Measurements from ENCODE around the gene ZIC5.
"Not testable (repeated sequence)": the region's sequence is repeated elsewhere in the genome, so short reads cannot be mapped to it uniquely, and the experiment has no call there.

The ZIC5 gene

DNA sequence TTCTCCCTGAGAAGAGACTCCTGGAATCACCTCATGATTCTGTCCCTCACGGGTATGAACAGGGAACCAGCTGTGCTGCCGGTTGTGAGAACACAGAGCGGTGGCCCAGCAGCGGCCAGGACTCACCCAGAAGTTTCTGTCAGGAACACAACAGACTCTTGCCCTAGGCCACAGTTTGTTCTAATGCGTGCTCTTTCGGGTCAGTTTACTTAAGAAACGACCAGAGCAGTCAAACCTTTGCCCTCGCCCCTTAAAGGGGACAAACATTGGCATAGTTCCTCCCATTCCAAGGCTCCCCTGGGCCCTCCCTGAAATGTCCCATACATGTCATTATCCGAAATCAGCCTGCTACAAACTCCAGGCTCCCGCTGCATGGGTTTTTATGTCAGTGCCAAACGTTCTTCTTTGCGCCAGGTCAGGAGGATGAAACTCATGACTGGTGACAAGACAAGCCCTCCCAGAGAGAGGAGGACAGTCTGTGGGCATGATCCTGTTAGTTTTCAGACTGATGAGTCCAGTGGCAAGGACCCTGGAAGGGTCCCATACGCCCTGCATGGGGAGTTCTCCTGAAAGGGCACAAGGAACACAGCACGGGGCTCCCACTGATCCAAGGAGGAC is 18.3 kb downstream of the ZIC5 start:
- H3K36me3 Mint-ChIP-seq = no peaks in the 10 kb centered on the region
- DNase-seq = no peak
- peaks cover 93% of the 10 kb centered on the region for H3K27me3 Mint-ChIP-seq
- H3K4me3 Mint-ChIP-seq = no peak overlapping the region
- no peaks in the 10 kb centered on the region for H3K9me3 Mint-ChIP-seq
- CTCF ChIA-PET = no interaction called here
- H3K27ac Mint-ChIP-seq = no peak overlapping the region
- H3K4me1 Mint-ChIP-seq = peaks cover 13% of the 10 kb centered on the region

DNA sequence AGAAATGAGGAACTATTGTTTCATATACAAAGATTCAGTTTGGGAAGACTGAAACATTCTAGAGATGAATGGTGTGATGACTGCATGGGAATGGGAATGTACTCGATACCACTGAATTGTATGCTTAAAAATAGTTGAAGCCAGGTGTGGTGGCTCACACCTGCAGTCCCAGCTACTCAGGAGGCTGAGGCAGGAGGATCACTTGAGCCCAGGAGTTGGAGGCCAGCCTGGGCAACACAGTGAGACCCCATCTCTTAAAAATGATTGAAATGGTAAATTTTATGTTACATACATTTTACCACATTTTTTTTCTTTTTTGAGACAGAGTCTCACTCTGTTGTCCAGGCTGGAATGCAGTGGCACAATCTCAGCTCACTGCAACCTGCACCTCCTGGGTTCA is 19.9 kb downstream of the ZIC5 start:
- CTCF ChIA-PET = interaction anchor here (1.1 to 1.4 kb wide), 2 partner anchors 10 to 295 kb away, joined by 4 read pairs; no protein-coding TSS in a partner anchor
- not testable (repeated sequence) for H3K36me3 Mint-ChIP-seq, DNase-seq, H3K9me3 Mint-ChIP-seq, H3K4me3 Mint-ChIP-seq, H3K27ac Mint-ChIP-seq, H3K4me1 Mint-ChIP-seq
- H3K27me3 Mint-ChIP-seq = peaks cover 93% of the 10 kb centered on the region

DNA sequence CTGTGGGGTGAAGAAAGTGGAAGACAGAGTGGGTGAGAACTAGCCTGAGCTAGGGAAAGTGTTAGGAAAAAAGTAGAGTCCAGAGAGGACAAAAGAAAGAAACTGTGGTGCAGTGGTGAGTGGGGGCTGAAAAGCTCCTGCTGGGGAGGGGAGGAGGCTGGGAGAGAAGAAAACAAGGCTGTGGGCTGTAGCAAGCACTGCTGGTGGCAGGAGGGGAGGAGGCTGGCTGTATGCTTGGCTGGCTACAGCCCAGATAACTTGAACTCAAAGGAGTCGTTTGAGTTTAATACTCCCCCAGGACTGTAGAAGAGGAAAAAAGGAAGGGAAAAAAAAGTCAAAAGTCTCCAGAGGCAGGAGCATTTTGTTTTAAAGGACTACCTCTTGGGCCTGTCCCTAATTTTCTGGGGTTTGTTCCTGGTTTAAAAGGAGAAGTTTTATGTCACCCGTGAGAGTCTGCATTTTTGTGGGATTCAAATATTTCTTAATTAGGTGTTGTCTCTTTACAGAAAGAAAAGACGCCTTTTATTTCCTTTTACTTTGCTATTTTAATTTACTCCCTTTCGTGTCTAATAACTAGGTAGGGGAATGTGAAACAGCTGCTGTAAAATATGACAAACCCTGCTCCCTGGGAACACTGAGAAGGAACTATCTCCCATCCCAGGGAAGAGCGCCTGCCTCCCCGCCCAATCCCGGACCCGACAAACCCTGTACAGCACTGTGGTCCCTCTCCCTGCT is 21.7 kb downstream of the ZIC5 start:
- Mint-ChIP-seq H3K9me3 (no peaks in the 10 kb centered on the region), H3K27me3 (peaks cover 88% of the 10 kb centered on the region), H3K36me3 (no peaks in the 10 kb centered on the region), H3K27ac (no peak overlapping the region), H3K4me3 (no peak overlapping the region), H3K4me1 (no peaks in the 10 kb centered on the region)
- CTCF ChIA-PET = no interaction called here
- DNase-seq = no peak

DNA sequence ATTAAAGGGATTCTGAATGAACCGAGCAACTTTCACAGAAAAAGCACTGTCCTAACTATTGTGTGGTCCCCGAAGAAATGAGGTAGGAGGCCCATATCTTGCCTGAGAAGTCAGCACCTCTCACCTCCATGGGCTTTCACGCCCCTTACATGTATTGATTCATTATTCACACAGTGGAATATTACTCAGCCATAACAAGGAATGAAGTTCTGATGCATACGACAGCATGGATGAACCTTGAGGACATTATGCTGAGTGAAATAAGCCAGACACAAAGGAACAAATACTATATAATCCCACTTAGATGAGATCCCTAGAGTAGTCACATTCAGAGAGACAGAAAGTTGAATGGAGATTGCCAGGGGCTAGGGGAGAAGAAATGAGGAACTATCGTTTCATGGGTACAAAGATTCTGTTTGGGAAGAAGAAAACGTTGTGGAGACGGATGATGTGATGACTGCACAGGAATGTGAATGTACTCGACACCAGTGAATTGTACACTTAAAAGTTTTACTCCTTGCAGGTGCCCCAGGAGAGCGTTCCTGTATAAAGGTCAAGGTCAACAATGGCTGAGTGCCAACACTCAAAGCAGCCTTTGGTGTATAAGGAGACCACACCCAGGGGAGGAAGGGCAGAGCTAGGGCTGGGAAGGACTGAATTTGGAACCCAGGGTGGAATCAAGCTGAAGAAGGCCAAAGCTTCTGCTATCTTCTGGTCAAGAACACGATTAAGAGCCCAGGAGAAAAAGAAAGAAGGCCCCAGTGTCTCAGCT is 22.5 kb downstream of the ZIC5 start:
- H3K4me1 Mint-ChIP-seq = no peaks in the 10 kb centered on the region
- CTCF ChIA-PET = no interaction called here
- no peaks in the 10 kb centered on the region for H3K36me3 Mint-ChIP-seq
- no peaks in the 10 kb centered on the region for H3K9me3 Mint-ChIP-seq
- H3K27ac Mint-ChIP-seq = no peak overlapping the region
- DNase-seq = no peak
- no peak overlapping the region for H3K4me3 Mint-ChIP-seq
- peaks cover 88% of the 10 kb centered on the region for H3K27me3 Mint-ChIP-seq

DNA sequence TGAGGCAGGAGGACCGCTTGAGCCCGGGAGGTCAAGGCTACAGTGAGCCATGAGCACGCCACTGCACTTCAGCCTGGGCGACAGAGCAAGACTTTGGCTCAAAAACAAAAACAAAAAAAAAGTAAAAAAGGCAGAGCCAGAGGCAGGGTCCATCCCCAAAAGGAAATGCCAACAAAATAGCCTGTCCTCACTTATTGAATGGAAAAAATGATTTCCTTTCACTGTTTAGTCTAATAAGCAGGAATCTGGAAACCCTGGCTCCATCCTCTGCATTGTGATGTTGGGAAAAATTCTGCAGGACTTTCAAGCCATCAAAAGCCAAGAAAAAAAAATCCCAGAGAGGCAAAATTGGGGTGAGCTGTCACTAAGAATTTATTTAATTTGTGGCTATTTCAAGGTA is 23.2 kb downstream of the ZIC5 start:
- no peaks in the 10 kb centered on the region for H3K9me3 Mint-ChIP-seq

DNA sequence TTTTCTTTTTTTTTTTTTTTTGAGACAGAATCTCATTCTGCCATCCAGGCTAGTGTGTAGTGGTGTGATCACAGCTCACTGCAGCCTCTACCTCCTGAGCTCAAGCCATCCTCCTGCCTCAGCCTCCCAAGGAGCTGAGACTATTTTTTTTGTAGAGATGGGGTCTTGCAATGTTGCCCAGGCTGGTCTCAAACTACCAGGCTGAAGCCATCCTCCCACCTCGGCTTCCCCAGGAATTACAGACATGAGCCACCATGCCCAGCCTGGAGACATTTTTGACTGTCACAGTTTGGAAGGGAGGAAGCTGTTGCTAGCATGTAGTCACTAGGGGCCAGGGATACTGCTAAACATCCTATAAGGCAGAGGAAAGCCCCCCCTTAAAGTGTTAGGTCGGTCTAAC is 23.9 kb downstream of the ZIC5 start:
- Mint-ChIP-seq H3K27ac (no peak overlapping the region), H3K9me3 (no peaks in the 10 kb centered on the region), H3K4me1 (no peaks in the 10 kb centered on the region), H3K36me3 (no peaks in the 10 kb centered on the region), H3K4me3 (no peak overlapping the region), H3K27me3 (peaks cover 76% of the 10 kb centered on the region)
- DNase-seq = no peak
- CTCF ChIA-PET = no interaction called here

More for the DNA sequence above, 23.2 kb downstream of the ZIC5 start:
- Mint-ChIP-seq H3K27me3 (peaks cover 84% of the 10 kb centered on the region), H3K4me3 (no peak overlapping the region), H3K4me1 (no peaks in the 10 kb centered on the region), H3K36me3 (no peaks in the 10 kb centered on the region), H3K27ac (no peak overlapping the region)
- DNase-seq = no peak
- CTCF ChIA-PET = no interaction called here

DNA sequence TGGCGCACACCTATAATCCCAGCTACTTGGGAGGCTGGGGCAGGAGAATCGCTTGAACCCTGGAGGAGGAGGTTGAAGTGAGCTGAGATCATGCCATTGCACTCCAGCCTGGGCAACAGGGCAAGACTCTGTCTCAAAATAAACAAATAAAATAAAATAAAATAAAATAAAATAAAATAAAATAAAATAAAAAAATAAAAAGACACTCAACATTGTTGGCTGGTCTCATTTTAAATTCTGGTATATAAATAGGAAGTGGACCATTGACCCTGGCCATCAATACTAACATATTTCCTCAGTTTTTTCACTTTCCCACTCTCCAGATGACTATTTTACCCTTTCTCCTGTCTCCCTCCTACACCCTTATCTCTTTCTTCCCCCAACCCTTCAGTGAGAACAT is 26.1 kb downstream of the ZIC5 start:
- DNase-seq, H3K27ac Mint-ChIP-seq, H3K4me1 Mint-ChIP-seq, H3K36me3 Mint-ChIP-seq, H3K9me3 Mint-ChIP-seq, H3K4me3 Mint-ChIP-seq: not testable (repeated sequence)
- CTCF ChIA-PET = interaction anchor here (0.7 kb wide), 1 partner anchor 289 kb away, joined by 4 read pairs; no protein-coding TSS in a partner anchor
- H3K27me3 Mint-ChIP-seq = peaks cover 65% of the 10 kb centered on the region

DNA sequence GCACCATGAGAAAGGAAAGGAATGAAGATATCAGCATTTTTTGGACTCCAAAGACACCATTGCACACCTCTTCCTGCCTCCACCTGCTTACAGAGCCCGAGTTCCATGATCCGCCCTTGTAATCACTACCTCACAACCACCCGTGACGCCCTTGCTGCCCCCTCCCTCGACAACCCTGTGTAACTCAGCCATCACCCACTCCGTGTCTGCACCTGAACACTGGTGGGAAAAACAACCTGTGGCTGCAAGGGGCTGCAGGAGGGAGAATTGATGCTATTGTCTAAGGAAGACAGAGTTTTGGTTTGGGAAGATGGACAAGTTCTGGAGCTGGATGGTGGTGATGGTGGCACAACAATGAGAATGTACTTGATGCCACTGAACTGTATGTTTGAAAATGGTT is 27.0 kb downstream of the ZIC5 start:
- Mint-ChIP-seq H3K27me3 (peaks cover 59% of the 10 kb centered on the region), H3K36me3 (no peaks in the 10 kb centered on the region), H3K4me3 (no peak overlapping the region), H3K27ac (no peak overlapping the region), H3K4me1 (no peaks in the 10 kb centered on the region), H3K9me3 (no peaks in the 10 kb centered on the region)
- DNase-seq = no peak
- CTCF ChIA-PET = no interaction called here

DNA sequence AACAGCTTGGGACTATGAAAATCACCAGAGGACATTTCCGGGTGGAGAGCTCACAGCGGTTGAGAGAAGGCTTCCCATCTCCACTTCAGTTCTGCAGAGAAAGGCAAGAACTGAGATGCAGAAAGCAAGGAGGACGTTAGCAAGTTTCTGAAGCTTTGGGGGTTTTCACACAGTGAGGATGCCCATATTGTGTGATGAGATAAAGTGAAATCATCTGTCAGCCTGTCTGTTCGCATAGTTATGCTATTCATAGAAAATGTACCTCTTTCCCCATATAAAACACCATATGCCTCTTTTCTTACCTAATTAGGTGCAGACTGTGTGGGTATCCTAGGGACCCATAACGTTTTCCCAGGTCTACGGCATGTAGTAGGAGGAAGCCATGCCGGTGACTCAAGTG is 27.5 kb downstream of the ZIC5 start:
- Mint-ChIP-seq H3K27me3 (peaks cover 54% of the 10 kb centered on the region), H3K36me3 (no peaks in the 10 kb centered on the region), H3K9me3 (no peaks in the 10 kb centered on the region), H3K4me3 (no peak overlapping the region), H3K27ac (no peak overlapping the region), H3K4me1 (no peaks in the 10 kb centered on the region)
- DNase-seq = no peak
- CTCF ChIA-PET = no interaction called here

DNA sequence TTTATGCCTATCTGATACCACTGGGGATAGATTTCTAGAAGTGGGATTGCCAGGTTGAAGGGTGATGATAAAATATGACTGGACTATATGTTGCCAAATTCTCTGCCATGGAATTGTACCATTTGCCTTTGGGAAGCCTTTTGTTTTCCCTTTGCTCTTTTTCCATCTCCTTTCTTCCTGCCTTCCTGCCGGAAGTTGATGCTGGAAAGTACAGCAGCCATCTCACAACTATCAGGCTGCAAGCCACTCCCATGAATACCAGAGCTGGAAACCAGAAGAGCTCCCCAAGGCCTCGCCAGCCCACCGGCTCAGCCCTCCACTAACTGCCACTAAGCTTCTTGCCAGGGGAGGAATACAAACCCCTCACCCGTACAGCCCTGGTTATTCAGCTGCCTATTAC is 29.7 kb downstream of the ZIC5 start:
- no peaks in the 10 kb centered on the region for H3K4me1 Mint-ChIP-seq
- no peaks in the 10 kb centered on the region for H3K9me3 Mint-ChIP-seq
- peaks cover 44% of the 10 kb centered on the region for H3K27me3 Mint-ChIP-seq
- DNase-seq = no peak
- CTCF ChIA-PET = no interaction called here
- H3K27ac Mint-ChIP-seq = no peak overlapping the region
- no peaks in the 10 kb centered on the region for H3K36me3 Mint-ChIP-seq
- H3K4me3 Mint-ChIP-seq = no peak overlapping the region

DNA sequence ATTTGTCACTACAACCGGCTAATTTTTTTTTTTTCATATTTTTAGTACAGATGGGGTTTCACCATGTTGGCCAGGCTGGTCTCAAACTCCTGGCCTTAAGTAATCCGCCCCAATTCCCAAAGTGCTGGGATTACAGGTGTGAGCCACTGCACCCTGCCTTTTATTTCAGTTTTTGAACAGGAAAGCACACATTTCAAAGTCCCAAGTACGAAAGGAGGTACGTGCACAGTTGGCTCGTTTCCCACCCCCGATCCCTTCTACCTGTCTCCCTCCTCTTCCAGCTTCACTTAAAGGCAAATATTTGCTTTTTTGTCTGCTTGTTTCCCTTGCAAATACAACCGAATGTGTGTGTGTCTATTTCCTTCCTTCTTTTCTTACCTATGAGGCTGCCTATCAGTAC is 30.5 kb downstream of the ZIC5 start:
- Mint-ChIP-seq H3K9me3 (no peaks in the 10 kb centered on the region), H3K27me3 (peaks cover 39% of the 10 kb centered on the region), H3K36me3 (no peaks in the 10 kb centered on the region), H3K4me1 (no peaks in the 10 kb centered on the region), H3K4me3 (no peak overlapping the region), H3K27ac (no peak overlapping the region)
- no peak for DNase-seq
- CTCF ChIA-PET = no interaction called here

DNA sequence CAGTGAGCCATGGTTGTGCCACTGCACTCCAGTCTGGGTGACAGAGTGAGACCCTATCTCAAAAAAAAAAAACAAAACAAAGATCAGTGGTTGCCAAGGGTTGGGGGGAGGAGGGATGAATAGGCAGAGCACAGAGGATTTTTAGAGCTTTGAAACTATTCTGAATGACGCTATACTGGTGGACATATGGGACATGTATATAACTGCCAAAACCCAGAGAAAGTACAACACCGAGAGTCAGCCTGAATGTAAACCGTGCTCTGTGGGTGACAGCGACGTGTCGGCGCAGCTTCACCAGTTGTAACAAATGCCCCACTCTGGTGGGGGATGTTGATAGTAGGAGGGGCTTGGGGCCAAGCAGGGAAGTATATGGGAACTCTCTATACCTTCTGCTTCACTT is 32.9 kb downstream of the ZIC5 start:
- peaks cover 30% of the 10 kb centered on the region for H3K27me3 Mint-ChIP-seq
- H3K4me1 Mint-ChIP-seq = no peaks in the 10 kb centered on the region
- no peaks in the 10 kb centered on the region for H3K9me3 Mint-ChIP-seq
- DNase-seq = no peak
- H3K36me3 Mint-ChIP-seq = no peaks in the 10 kb centered on the region
- no peak overlapping the region for H3K4me3 Mint-ChIP-seq
- CTCF ChIA-PET = no interaction called here
- no peak overlapping the region for H3K27ac Mint-ChIP-seq

DNA sequence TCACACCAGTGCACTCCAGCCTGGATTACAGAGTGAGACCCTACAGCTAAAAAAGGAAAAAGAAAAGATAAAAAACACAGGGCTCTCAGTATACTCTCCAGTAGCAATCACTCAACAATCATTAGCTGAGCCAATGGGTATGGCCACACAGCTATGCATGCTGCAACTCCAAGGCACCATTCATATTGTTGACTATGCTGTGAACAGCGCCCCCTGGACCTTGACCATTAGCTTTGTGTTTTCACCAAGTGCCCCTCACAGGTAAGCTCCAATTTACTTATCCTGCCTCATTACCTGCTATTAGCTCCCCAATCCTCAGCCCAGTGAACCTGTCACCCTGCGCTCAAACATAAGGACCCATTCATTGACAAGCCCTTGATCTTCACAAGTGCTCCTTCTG is 35.8 kb downstream of the ZIC5 start:
- CTCF ChIA-PET = interaction anchor here (1.1 to 1.4 kb wide), 3 partner anchors 20 to 36 kb away, joined by 4 to 6 read pairs (median 5); no protein-coding TSS in a partner anchor
- Mint-ChIP-seq H3K4me3 (no peak overlapping the region), H3K36me3 (no peaks in the 10 kb centered on the region), H3K27me3 (peaks cover 32% of the 10 kb centered on the region), H3K4me1 (no peaks in the 10 kb centered on the region), H3K27ac (no peak overlapping the region), H3K9me3 (no peaks in the 10 kb centered on the region)
- no peak for DNase-seq

DNA sequence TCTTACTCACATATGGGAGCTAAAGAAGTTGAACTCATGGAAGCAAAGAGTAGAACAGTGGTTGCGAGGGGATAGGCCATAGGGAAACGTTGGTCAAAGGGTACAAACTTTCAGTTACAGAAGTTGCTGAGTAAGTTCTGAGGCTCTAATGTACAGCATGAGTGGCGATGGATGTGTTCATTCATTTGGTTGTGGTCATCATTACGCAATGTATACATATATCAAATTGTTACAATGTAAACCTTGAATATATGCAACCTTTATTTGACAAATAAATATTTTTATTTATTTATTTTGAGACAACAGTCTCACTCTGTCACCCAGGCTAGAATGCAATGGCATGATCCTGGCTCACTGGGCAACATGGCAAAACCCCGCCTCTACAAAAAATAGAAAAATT is 38.7 kb downstream of the ZIC5 start:
- CTCF ChIA-PET = no interaction called here
- DNase-seq = no peak
- H3K4me1 Mint-ChIP-seq = peaks cover 6% of the 10 kb centered on the region
- H3K4me3 Mint-ChIP-seq = no peak overlapping the region
- no peaks in the 10 kb centered on the region for H3K36me3 Mint-ChIP-seq
- H3K27me3 Mint-ChIP-seq = peaks cover 26% of the 10 kb centered on the region
- H3K9me3 Mint-ChIP-seq = no peaks in the 10 kb centered on the region
- H3K27ac Mint-ChIP-seq = no peak overlapping the region

DNA sequence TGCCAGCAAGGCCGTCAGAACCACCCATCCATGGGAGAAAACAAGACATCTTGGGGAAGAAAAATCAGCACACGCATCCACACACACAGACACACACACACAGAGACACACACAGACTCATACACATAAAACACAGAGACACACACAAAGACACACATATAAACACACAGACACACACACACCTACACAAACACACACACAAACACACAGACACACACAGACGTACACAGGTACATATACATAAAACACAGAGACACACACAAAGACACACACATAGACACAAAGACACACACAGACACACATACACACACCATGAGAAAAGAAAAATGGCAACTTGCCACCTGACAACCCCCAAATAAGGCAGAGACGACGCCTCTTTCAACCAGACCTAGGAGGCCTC is 40.6 kb downstream of the ZIC5 start:
- CTCF ChIA-PET = no interaction called here
- H3K4me1 Mint-ChIP-seq = peaks cover 6% of the 10 kb centered on the region
- no peak for DNase-seq
- H3K4me3 Mint-ChIP-seq = no peak overlapping the region
- H3K36me3 Mint-ChIP-seq = no peaks in the 10 kb centered on the region
- H3K9me3 Mint-ChIP-seq = no peaks in the 10 kb centered on the region
- H3K27ac Mint-ChIP-seq = no peak overlapping the region
- peaks cover 21% of the 10 kb centered on the region for H3K27me3 Mint-ChIP-seq

Measured in activated naive CD4-positive, alpha-beta T cell treated with anti-CD3 and anti-CD28 coated beads, Interleukin-2, amount 10 ng/mL, durations not matched to agents 7 days and 5 days (primary cell).